Measurements from ENCODE around the gene PLD5. TPM values are rescaled to one million over a fixed set of nuclear protein-coding genes. Genes with fewer than 3 reads are reported as not detected.
"Not testable (repeated sequence)": the region's sequence is repeated elsewhere in the genome, so short reads cannot be mapped to it uniquely, and the experiment has no call there.

The PLD5 gene
- total RNA-seq, 2 experiments from 2014 or later = not detected

- no peaks in the 10 kb centered on the region for H3K27me3 Mint-ChIP-seq
- CTCF ChIA-PET = no interaction called here
- no peak overlapping the region for H3K27ac Mint-ChIP-seq
- DNase-seq = no peak
- H3K36me3 Mint-ChIP-seq (ENCODE audit: low read depth) = no peaks in the 10 kb centered on the region
- H3K9me3 Mint-ChIP-seq = peaks cover 7% of the 10 kb centered on the region
- H3K4me1 Mint-ChIP-seq = no peaks in the 10 kb centered on the region
- POLR2A ChIA-PET = no interaction called here
- H3K4me3 Mint-ChIP-seq = no peak overlapping the region
Measured at GRCh38 chr1:242219905-242220304, 304.6 kb downstream of the PLD5 start.

DNA sequence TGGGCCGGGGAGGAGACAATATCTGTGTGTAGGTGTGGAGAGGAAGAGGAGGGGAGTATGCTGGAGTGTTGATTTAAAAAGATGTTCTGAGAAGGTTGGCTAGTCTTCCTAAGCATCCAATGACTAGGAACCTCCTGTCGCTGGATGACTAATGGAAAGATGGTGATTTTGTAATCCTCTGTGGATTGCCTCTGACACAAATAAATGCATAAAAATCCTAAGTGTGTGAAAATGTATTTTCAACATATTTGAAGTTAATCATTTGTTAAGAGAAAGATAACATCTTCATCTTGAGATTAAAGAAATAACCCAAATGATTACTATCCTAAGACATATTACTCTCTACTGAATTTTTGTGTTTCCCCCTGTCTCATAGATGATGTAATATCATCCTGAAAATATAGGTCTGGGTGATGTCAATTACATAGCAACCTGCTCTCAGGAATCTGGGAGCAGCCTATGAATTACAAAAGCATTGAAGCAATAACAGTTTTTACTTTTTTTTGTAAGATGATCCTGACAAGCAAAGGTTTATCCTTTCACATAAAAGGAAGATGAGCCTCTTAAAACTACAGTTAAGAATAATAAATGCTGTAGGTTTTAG lies 305.1 kb downstream of the PLD5 start:
- H3K4me1 Mint-ChIP-seq = no peaks in the 10 kb centered on the region
- peaks cover 7% of the 10 kb centered on the region for H3K9me3 Mint-ChIP-seq
- DNase-seq = no peak
- H3K27me3 Mint-ChIP-seq = no peaks in the 10 kb centered on the region
- ChIA-PET CTCF (no interaction called here), POLR2A (no interaction called here)
- H3K27ac Mint-ChIP-seq = no peak overlapping the region
- H3K36me3 Mint-ChIP-seq (ENCODE audit: low read depth) = no peaks in the 10 kb centered on the region
- no peak overlapping the region for H3K4me3 Mint-ChIP-seq

- no peaks in the 10 kb centered on the region for H3K36me3 Mint-ChIP-seq (ENCODE audit: low read depth)
- H3K4me3 Mint-ChIP-seq = no peak overlapping the region
- ChIA-PET POLR2A (no interaction called here), CTCF (no interaction called here)
- no peak overlapping the region for H3K27ac Mint-ChIP-seq
- peaks cover 7% of the 10 kb centered on the region for H3K9me3 Mint-ChIP-seq
- DNase-seq = no peak
- no peaks in the 10 kb centered on the region for H3K4me1 Mint-ChIP-seq
- H3K27me3 Mint-ChIP-seq = no peaks in the 10 kb centered on the region
Measured at GRCh38 chr1:242216368-242216767, 308.1 kb downstream of the PLD5 start.

GRCh38 chr1:242214455-242214854 lies 310.0 kb downstream of the PLD5 start:
- H3K27ac Mint-ChIP-seq; H3K36me3 Mint-ChIP-seq (ENCODE audit: low read depth); H3K4me1 Mint-ChIP-seq; CTCF ChIA-PET; H3K4me3 Mint-ChIP-seq; DNase-seq; POLR2A ChIA-PET; H3K27me3 Mint-ChIP-seq; H3K9me3 Mint-ChIP-seq: not testable (repeated sequence)

- H3K36me3 Mint-ChIP-seq (ENCODE audit: low read depth); CTCF ChIA-PET; H3K27ac Mint-ChIP-seq; H3K27me3 Mint-ChIP-seq; H3K9me3 Mint-ChIP-seq; H3K4me3 Mint-ChIP-seq; POLR2A ChIA-PET; DNase-seq; H3K4me1 Mint-ChIP-seq: not testable (repeated sequence)
Measured at GRCh38 chr1:242212961-242213360, 311.5 kb downstream of the PLD5 start.

- Mint-ChIP-seq H3K4me3 (no peak overlapping the region), H3K9me3 (peaks cover 5% of the 10 kb centered on the region), H3K4me1 (no peaks in the 10 kb centered on the region), H3K36me3 (ENCODE audit: low read depth) (no peaks in the 10 kb centered on the region), H3K27me3 (no peaks in the 10 kb centered on the region), H3K27ac (no peak overlapping the region)
- no peak for DNase-seq
- ChIA-PET CTCF (no interaction called here), POLR2A (no interaction called here)
Measured at GRCh38 chr1:242212401-242212800, 312.1 kb downstream of the PLD5 start.

GRCh38 chr1:242211254-242212022 lies 313.1 kb downstream of the PLD5 start:
- ChIA-PET CTCF (interaction anchor here (0.9 kb wide), 1 partner anchor 11 kb away, joined by 3 read pairs; no protein-coding TSS in a partner anchor), POLR2A (no interaction called here)
- no peaks in the 10 kb centered on the region for H3K4me1 Mint-ChIP-seq
- no peak overlapping the region for H3K4me3 Mint-ChIP-seq
- peaks cover 1% of the 10 kb centered on the region for H3K9me3 Mint-ChIP-seq
- no peaks in the 10 kb centered on the region for H3K36me3 Mint-ChIP-seq (ENCODE audit: low read depth)
- DNase-seq = no peak
- no peaks in the 10 kb centered on the region for H3K27me3 Mint-ChIP-seq
- no peak overlapping the region for H3K27ac Mint-ChIP-seq

DNA sequence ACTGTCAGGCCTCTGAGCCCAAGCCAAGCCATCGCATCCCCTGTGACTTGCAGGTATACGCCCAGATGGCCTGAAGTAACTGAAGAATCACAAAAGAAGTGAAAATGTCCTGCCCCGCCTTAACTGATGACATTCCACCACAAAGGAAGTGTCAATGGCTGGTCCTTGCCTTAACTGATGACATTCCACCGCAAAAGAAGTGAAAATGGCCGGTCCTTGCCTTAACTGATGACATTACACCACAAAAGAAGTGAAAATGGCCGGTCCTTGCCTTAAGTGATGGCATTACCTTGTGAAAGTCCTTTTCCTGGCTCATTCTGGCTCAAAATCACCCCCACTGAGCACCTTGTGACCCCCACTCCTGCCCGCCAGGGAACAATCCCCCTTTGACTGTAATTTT lies 314.2 kb downstream of the PLD5 start:
- H3K27ac Mint-ChIP-seq; POLR2A ChIA-PET; H3K9me3 Mint-ChIP-seq; H3K4me3 Mint-ChIP-seq; H3K4me1 Mint-ChIP-seq; DNase-seq; CTCF ChIA-PET; H3K27me3 Mint-ChIP-seq; H3K36me3 Mint-ChIP-seq (ENCODE audit: low read depth): not testable (repeated sequence)

DNA sequence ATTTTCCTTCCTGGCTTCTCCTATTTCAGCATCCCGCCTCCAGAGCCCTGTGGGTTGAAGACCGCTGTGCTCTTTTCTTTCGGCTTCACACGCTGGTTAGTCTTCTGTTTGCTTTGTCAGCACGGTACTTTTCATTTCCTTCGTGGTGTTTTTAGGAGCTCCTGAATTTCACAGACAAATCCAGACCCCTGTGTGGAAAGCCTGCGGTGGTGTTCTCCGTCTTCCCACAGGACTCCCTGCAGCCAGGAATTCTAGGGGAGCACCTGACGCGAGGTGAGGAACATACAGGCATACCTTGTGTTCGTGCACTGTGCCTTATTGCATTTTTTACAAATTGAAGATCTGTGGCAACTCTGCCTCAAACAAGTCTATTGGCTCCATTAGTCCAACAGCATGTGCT lies 315.4 kb downstream of the PLD5 start:
- no peaks in the 10 kb centered on the region for H3K27me3 Mint-ChIP-seq
- H3K36me3 Mint-ChIP-seq (ENCODE audit: low read depth) = no peaks in the 10 kb centered on the region
- ChIA-PET CTCF (no interaction called here), POLR2A (no interaction called here)
- DNase-seq = no peak
- no peak overlapping the region for H3K4me3 Mint-ChIP-seq
- no peaks in the 10 kb centered on the region for H3K9me3 Mint-ChIP-seq
- no peak overlapping the region for H3K27ac Mint-ChIP-seq
- no peaks in the 10 kb centered on the region for H3K4me1 Mint-ChIP-seq

GRCh38 chr1:242208021-242208420 lies 316.5 kb downstream of the PLD5 start:
- no peaks in the 10 kb centered on the region for H3K27me3 Mint-ChIP-seq
- no peaks in the 10 kb centered on the region for H3K9me3 Mint-ChIP-seq
- ChIA-PET CTCF (no interaction called here), POLR2A (no interaction called here)
- H3K4me1 Mint-ChIP-seq = no peaks in the 10 kb centered on the region
- no peak overlapping the region for H3K27ac Mint-ChIP-seq
- H3K4me3 Mint-ChIP-seq = no peak overlapping the region
- no peak for DNase-seq
- no peaks in the 10 kb centered on the region for H3K36me3 Mint-ChIP-seq (ENCODE audit: low read depth)

DNA sequence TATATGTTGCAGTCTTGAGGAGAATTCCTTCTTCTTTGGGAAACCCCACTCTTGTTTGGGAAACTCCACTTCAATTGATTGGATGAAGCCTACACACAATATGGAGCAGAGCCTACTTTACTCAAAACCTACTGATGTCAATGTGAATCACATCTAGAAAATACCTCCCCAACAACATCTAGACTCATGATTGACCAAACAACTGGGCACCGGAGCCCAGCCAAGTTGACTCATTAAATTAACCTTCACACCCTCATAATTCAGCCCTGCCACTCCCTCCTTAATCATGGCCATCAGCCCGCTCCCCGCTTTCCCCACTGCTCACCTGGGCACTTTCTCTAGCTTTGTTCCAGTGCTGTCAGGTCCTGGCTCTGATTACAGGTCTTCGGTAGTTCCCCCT lies 317.5 kb downstream of the PLD5 start:
- Mint-ChIP-seq H3K4me1 (no peaks in the 10 kb centered on the region), H3K4me3 (no peak overlapping the region), H3K9me3 (no peaks in the 10 kb centered on the region), H3K27ac (no peak overlapping the region), H3K36me3 (ENCODE audit: low read depth) (no peaks in the 10 kb centered on the region), H3K27me3 (no peaks in the 10 kb centered on the region)
- ChIA-PET POLR2A (interaction anchor here (0.6 kb wide), 1 partner anchor 289 kb away, joined by 3 read pairs; no protein-coding TSS in a partner anchor), CTCF (no interaction called here)
- no peak for DNase-seq

DNA sequence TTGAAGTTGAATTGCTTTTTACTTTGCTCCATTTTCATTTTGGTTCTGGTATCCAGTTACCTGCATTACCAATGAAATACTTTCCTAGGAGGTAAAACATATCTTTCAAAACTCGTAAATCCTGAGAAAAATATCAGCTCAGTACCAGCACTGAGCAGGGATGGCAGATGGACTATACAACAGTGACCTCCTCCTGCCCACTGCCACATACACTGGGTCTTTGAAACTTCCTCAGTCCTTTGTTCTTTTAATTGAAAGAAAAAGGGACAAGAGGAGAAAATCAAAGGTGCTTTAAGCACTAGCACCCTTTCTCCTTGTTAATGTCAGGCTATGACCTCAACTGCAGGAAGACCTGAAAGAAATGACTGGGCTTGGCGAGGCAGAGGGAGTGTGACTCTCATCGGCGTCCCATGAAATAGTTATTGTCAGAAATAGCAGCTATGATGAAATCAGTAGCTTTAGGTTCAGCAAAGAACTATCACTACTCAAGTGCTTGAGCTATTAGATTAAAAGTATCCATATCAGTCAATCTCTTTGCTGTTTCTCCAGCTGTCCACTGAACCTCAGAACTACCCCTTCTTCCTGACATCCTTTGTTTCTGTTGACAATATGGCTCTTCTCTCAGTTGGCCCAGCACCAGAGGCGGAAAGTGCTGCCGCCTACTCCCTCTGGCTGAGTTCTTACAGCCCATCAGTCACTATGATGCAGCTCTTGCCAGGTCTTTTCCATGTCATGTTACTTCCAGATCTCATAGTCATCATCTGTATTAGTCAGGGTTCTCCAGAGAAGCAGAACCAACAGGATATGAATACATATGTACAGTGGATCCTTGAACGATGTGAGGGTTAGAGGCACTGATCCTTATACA lies 318.6 kb downstream of the PLD5 start:
- no peaks in the 10 kb centered on the region for H3K36me3 Mint-ChIP-seq (ENCODE audit: low read depth)
- ChIA-PET CTCF (no interaction called here), POLR2A (no interaction called here)
- no peaks in the 10 kb centered on the region for H3K27me3 Mint-ChIP-seq
- H3K4me1 Mint-ChIP-seq = no peaks in the 10 kb centered on the region
- H3K27ac Mint-ChIP-seq = no peak overlapping the region
- no peaks in the 10 kb centered on the region for H3K9me3 Mint-ChIP-seq
- H3K4me3 Mint-ChIP-seq = no peak overlapping the region
- no peak for DNase-seq

DNA sequence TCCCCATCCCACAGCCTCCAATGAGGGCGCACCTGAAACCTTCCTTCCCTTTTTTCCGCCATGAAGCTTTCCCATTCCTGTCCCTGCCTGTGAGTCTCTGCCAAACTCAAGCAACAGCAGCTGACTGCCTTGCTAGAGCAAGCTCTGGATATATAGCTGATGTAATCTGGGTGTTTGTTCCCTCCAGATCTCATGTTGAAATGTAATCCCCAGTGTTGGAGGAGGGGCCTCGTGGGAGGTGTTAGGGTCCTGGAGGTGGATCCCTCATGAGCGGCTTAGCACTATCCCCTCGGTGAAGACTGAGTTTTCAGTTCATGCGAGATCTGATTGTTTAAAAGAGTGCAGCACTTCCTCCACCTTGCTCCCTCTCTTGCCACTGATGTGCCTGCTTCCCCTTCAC lies 321.2 kb downstream of the PLD5 start:
- Mint-ChIP-seq H3K4me3 (no peak overlapping the region), H3K9me3 (no peaks in the 10 kb centered on the region), H3K27ac (no peak overlapping the region), H3K4me1 (no peaks in the 10 kb centered on the region), H3K36me3 (ENCODE audit: low read depth) (no peaks in the 10 kb centered on the region), H3K27me3 (no peaks in the 10 kb centered on the region)
- ChIA-PET POLR2A (no interaction called here), CTCF (no interaction called here)
- DNase-seq = no peak

Measured in activated CD4-positive, alpha-beta T cell treated with anti-CD3 and anti-CD28 coated beads, Interleukin-2, amount 10 ng/mL, durations not matched to agents 7 days and 5 days (primary cell).